HCT116 (cell line): ENCODE measurements around the gene ISCA2. TPM values are rescaled to one million over a fixed set of nuclear protein-coding genes. Genes with fewer than 3 reads are reported as not detected.

ENCODE experiments used
- ATAC-seq: fragments of 200-7000 bp; cut with Tn5 transposase; 2 replicates; pipeline ENCODE4 v1.9.1; 2020; ENCODE audit warnings: mild to moderate bottlenecking, moderate library complexity
- BruUV-seq: library from RNA; stranded (reverse); fragments of 400-500 nt; replicated peaks from 2 replicates; lab custom pipeline; 2021; lab: Mats Ljungman, UMichigan
- CTCF ChIA-PET: fragments of 300-600 bp; sonication (Branson Sonifier 250); formaldehyde crosslinking; loops from one replicate; lab custom pipeline; 2021; ENCODE audit warnings: antibody characterized with exemption; lab: Charles Lee
- POLR2A ChIA-PET: fragments of 300-600, 350-600 bp; sonication (Branson Sonifier 250); formaldehyde crosslinking; loops from one replicate; lab custom pipeline; 2021; ENCODE audit warnings: antibody characterized with exemption; lab: Charles Lee
- RAD21 ChIA-PET, 2 experiments: fragments of 300-600 bp; sonication (Branson Sonifier 250); formaldehyde crosslinking; loops; one replicate each; lab custom pipeline; 2023; ENCODE audit warnings: low total read pairs in 2 of 2; ENCODE audit not compliant: uncharacterized antibody in 2 of 2, unreplicated experiment in 2 of 2, low non-redundant PET in 1 of 2; lab: Charles Lee
- DNase-seq: peaks from one replicate; pipeline ENCODE4 v3.0.0-alpha.2; 2010; ENCODE audit warnings: low read depth, low spot score
- H2AFZ ChIP-seq: fragments of 200-600 bp; shearing (Covaris generic), sonication (generic); 2 replicates; pipeline ENCODE4 v1.6.1; 2017; ENCODE audit warnings: low read depth, mixed run types, mixed read lengths, antibody characterized with exemption, low read length; ENCODE audit not compliant: poor library complexity, severe bottlenecking
- H3K27ac ChIP-seq: 2 replicates; pipeline ENCODE4 v1.5.1; 2012; ENCODE audit warnings: low read depth, low read length
- H3K27me3 ChIP-seq: fragments of 200-600 bp; sonication (generic); 2 replicates; pipeline ENCODE4 v1.6.1; 2016; ENCODE audit warnings: mixed run types, low read length, mixed read lengths; ENCODE audit not compliant: insufficient read depth
- H3K36me3 ChIP-seq, 2 experiments: fragments of 200-500 bp in 1 of 2; fragments of 200-600 bp in 1 of 2; sonication (Bioruptor generic) in 1 of 2; sonication (generic) in 1 of 2; 2 replicates each; pipeline versions ENCODE4 v1.5.1 to v1.6.1; 2014 to 2016; ENCODE audit warnings: low read length in 2 of 2, inconsistent platforms in 1 of 2, mixed read lengths in 1 of 2, mixed run types in 1 of 2; ENCODE audit not compliant: insufficient read depth in 2 of 2, control insufficient read depth in 1 of 2
- H3K4me1 ChIP-seq, 2 experiments: fragments of 200-600 bp in 1 of 2; sonication (generic) in 1 of 2; 2 replicates each; pipeline versions ENCODE4 v1.5.1 to v1.6.1; 2012 to 2017; ENCODE audit warnings: low read length in 2 of 2, inconsistent platforms in 1 of 2, mild to moderate bottlenecking in 1 of 2, mixed read lengths in 1 of 2, mixed run types in 1 of 2, moderate library complexity in 1 of 2; ENCODE audit not compliant: insufficient read depth in 2 of 2, control insufficient read depth in 1 of 2
- H3K4me2 ChIP-seq: fragments of 200-600 bp; sonication (generic); 2 replicates; pipeline ENCODE4 v1.6.1; 2017; ENCODE audit warnings: mixed run types, low read length, mixed read lengths
- H3K4me3 ChIP-seq, 2 experiments: fragments of 200-600 bp in 1 of 2; sonication (generic) in 1 of 2; replicated peaks in 1 of 2; 2 replicates each; pipeline ENCODE4 v1.5.1; 2011 to 2016; ENCODE audit warnings: low read length in 2 of 2, control low read depth in 1 of 2, low read depth in 1 of 2, mild to moderate bottlenecking in 1 of 2, mixed read lengths in 1 of 2, mixed run types in 1 of 2
- H3K79me2 ChIP-seq: fragments of 200-600 bp; sonication (generic); 2 replicates; pipeline ENCODE4 v1.6.1; 2017; ENCODE audit warnings: mild to moderate bottlenecking, mixed run types, low read length, moderate library complexity, mixed read lengths; ENCODE audit not compliant: insufficient read depth
- H3K9ac ChIP-seq: fragments of 200-600 bp; sonication (generic); 2 replicates; pipeline ENCODE4 v1.6.1; 2016; ENCODE audit warnings: low read length, mixed read lengths
- H3K9me2 ChIP-seq: fragments of 200-600 bp; sonication (generic), shearing (Covaris generic); 2 replicates; pipeline ENCODE4 v1.6.1; 2017; ENCODE audit warnings: mixed run types, mild to moderate bottlenecking, moderate library complexity; ENCODE audit not compliant: insufficient read depth
- H3K9me3 ChIP-seq, 2 experiments: fragments of 200-500 bp in 1 of 2; fragments of 200-600 bp in 1 of 2; sonication (Bioruptor generic) in 1 of 2; sonication (generic) in 1 of 2; 2 replicates each; pipeline ENCODE4 v1.6.1; 2014 to 2017; ENCODE audit warnings: low read length in 2 of 2, mixed read lengths in 2 of 2, inconsistent platforms in 1 of 2, low read depth in 1 of 2, mild to moderate bottlenecking in 1 of 2, mixed run types in 1 of 2, moderate library complexity in 1 of 2; ENCODE audit not compliant: control insufficient read depth in 1 of 2, insufficient read depth in 1 of 2
- H4K20me1 ChIP-seq: fragments of 200-600 bp; sonication (generic), shearing (Covaris generic); 2 replicates; pipeline ENCODE4 v1.6.1; 2017; ENCODE audit warnings: mixed run types, mild to moderate bottlenecking, moderate library complexity; ENCODE audit not compliant: insufficient read depth
- CBX3 ChIP-seq: IDR thresholded peaks from 2 replicates; pipeline ENCODE4 v1.6.1; 2012; ENCODE audit warnings: low read depth
- ELF1 ChIP-seq: IDR thresholded peaks from 2 replicates; pipeline ENCODE4 v1.6.1; 2012; ENCODE audit warnings: low read depth, borderline replicate concordance
- EZH2 ChIP-seq: fragments of 200-600 bp; sonication (generic); IDR thresholded peaks from 2 replicates; pipeline ENCODE4 v1.6.1; 2017; ENCODE audit warnings: antibody characterized with exemption, mixed run types
- EZH2phosphoT487 ChIP-seq: fragments of 200-600 bp; IDR thresholded peaks from 2 replicates; pipeline ENCODE4 v1.6.1; 2018; ENCODE audit warnings: antibody characterized with exemption, borderline replicate concordance
- YY1 ChIP-seq: IDR thresholded peaks from 2 replicates; pipeline ENCODE4 v1.6.1; 2011; ENCODE audit warnings: low read length, low read depth, moderate library complexity, mild to moderate bottlenecking; ENCODE audit not compliant: insufficient replicate concordance; ENCODE audit errors: extremely low read depth
- ZFX ChIP-seq: fragments of 450-650 bp; IDR thresholded peaks from 2 replicates; pipeline ENCODE4 v1.6.1; 2017
- intact Hi-C: fragments of 100-400 bp; cut with micrococcal nuclease; formaldehyde crosslinking; loops from 2 replicates; pipeline ENCODE4 v1.10.0; 2022
- total RNA-seq: library from RNA; stranded (reverse); gene quantifications from one replicate; pipeline ENCODE4 v1.2.1, GENCODE V29; 2021; ENCODE audit not compliant: unreplicated experiment
- TF ChIP-seq, protein P1 (sequence below), 3 experiments: fragments of 200-600 bp in 1 of 3; sonication (generic) in 1 of 3; IDR thresholded peaks in 2 of 3; conservative IDR thresholded peaks in 1 of 3; 2 replicates each; pipeline ENCODE4 v1.5.1; 2012 to 2017; ENCODE audit warnings: low read depth in 2 of 3, low read length in 2 of 3, antibody characterized with exemption in 1 of 3, borderline replicate concordance in 1 of 3, control low read depth in 1 of 3, mild to moderate bottlenecking in 1 of 3, mixed read lengths in 1 of 3, mixed run types in 1 of 3, moderate library complexity in 1 of 3; ENCODE audit not compliant: insufficient read depth in 1 of 3

ISCA2 gene
- total RNA-seq, 1 experiment from 2014 or later, result 27.5 TPM

DNA sequence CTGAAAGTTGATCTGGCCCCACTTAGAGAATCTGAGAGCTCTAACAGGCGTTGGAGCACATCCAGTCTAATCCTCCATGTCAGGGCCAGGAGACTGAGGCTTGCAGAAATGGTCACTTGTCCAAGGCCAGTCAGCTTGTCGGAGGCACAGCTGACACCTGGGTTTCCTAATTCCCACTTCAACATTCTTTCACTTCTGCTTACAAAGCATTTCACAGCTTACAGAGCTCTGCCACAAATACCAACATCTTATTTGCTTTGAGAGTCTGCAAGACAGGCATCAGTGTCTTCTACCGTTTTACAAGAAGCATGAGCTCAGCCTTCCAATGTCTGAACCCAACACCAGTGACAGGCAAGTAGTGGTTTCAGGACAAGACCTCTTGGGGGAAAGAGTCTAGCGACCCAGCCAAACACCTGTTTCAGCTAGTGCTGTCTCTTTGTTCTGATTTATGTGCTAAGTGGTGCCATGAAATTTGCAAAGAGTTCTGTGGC is 31.8 kb downstream of the ISCA2 start:
- TF ChIP-seq, protein P1, sequence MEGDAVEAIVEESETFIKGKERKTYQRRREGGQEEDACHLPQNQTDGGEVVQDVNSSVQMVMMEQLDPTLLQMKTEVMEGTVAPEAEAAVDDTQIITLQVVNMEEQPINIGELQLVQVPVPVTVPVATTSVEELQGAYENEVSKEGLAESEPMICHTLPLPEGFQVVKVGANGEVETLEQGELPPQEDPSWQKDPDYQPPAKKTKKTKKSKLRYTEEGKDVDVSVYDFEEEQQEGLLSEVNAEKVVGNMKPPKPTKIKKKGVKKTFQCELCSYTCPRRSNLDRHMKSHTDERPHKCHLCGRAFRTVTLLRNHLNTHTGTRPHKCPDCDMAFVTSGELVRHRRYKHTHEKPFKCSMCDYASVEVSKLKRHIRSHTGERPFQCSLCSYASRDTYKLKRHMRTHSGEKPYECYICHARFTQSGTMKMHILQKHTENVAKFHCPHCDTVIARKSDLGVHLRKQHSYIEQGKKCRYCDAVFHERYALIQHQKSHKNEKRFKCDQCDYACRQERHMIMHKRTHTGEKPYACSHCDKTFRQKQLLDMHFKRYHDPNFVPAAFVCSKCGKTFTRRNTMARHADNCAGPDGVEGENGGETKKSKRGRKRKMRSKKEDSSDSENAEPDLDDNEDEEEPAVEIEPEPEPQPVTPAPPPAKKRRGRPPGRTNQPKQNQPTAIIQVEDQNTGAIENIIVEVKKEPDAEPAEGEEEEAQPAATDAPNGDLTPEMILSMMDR (IDR thresholded peaks at IDR 0.05 in 2 of 3, conservative IDR thresholded peaks at IDR 0.05 in 1 of 3; ENCODE audit: borderline replicate concordance in 1 of 3, insufficient read depth in 1 of 3, low read depth in 2 of 3, low read length in 2 of 3), result no peak
- TF ChIP-seq ELF1 (no peak), CBX3 (no peak), EZH2phosphoT487 (no peak), ZFX (no peak), YY1 (no peak), EZH2 (no peak)
- TF ChIP-seq, all 23 proteins: peak for 0
- BruUV-seq, result no TSS peak
- H3K36me3 ChIP-seq, result no peaks in the 10 kb centered on the region
- H3K4me1 ChIP-seq, result peaks cover 0 to 10% of the 10 kb centered on the region in 2 experiments; a peak in 1 of 4 replicates
- H3K9ac ChIP-seq, result no peak overlapping the region
- intact Hi-C loops, result no loop called here
- no peaks in the 10 kb centered on the region for H4K20me1 ChIP-seq
- H3K27me3 ChIP-seq, result no peaks in the 10 kb centered on the region
- ATAC-seq (no peak), DNase-seq (no peak)
- CTCF ChIA-PET, result no interaction called here
- H3K79me2 ChIP-seq, result no peaks in the 10 kb centered on the region
- no peaks in the 10 kb centered on the region for H3K9me3 ChIP-seq
- H2AFZ ChIP-seq, result no peak overlapping the region
- POLR2A ChIA-PET, result interaction anchor here (0.6 kb wide), 1 partner anchor 32 kb away, joined by 6 read pairs; the partner anchor contains the start of gene ISCA2
- no peak overlapping the region for H3K4me2 ChIP-seq
- H3K27ac ChIP-seq, result no peak overlapping the region
- RAD21 ChIA-PET, result no interaction called here
- no peak overlapping the region for H3K4me3 ChIP-seq
- no peaks in the 10 kb centered on the region for H3K9me2 ChIP-seq
